OCI-LY1 (cell line): ENCODE data around the gene MN1.

Source experiments
- EZH2 ChIP-seq: fragments of 200-600 bp; sonication (generic), shearing (Covaris generic); IDR thresholded peaks from 2 replicates; pipeline ENCODE4 v1.8.0; 2017; ENCODE audit warnings: borderline replicate concordance, mixed run types, mild to moderate bottlenecking, antibody characterized with exemption, low read length, moderate library complexity, mixed read lengths
- TF ChIP-seq, protein P1 (sequence below): fragments of 200-600 bp; sonication (generic), shearing (Covaris generic); IDR thresholded peaks from 2 replicates; pipeline ENCODE4 v1.5.1; 2017; ENCODE audit warnings: mild to moderate bottlenecking, antibody characterized with exemption, low read length, moderate library complexity, mixed read lengths

DNA sequence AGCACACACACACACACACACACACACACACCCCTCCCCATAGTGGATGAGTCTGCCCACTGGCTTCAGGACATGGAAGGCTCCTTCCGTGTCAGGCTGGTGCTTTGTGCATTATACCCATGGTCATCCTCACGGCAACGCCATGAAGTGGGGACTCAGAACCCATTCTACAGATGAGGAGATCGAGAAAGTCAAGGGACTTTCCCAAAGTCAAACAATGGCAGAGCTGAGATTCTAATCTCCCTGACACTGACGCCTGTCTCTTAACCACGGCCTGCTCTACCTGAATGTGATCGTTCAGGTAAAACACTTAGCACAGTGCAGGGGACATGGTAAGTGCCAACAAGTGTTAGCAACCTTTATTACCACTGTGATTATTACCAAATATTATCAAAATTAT is 4.3 kb upstream of the MN1 start:
- TF ChIP-seq, protein P1, sequence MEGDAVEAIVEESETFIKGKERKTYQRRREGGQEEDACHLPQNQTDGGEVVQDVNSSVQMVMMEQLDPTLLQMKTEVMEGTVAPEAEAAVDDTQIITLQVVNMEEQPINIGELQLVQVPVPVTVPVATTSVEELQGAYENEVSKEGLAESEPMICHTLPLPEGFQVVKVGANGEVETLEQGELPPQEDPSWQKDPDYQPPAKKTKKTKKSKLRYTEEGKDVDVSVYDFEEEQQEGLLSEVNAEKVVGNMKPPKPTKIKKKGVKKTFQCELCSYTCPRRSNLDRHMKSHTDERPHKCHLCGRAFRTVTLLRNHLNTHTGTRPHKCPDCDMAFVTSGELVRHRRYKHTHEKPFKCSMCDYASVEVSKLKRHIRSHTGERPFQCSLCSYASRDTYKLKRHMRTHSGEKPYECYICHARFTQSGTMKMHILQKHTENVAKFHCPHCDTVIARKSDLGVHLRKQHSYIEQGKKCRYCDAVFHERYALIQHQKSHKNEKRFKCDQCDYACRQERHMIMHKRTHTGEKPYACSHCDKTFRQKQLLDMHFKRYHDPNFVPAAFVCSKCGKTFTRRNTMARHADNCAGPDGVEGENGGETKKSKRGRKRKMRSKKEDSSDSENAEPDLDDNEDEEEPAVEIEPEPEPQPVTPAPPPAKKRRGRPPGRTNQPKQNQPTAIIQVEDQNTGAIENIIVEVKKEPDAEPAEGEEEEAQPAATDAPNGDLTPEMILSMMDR = no peak
- no peak for TF ChIP-seq EZH2
